ENCODE measurements around the gene APOL3. TPM values are rescaled to one million over a fixed set of nuclear protein-coding genes. Genes with fewer than 3 reads are reported as not detected.
"Not testable (repeated sequence)": the region's sequence is repeated elsewhere in the genome, so short reads cannot be mapped to it uniquely, and the experiment has no call there.

APOL3 gene
- total RNA-seq, 2 experiments from 2014 or later: 139 to 150 TPM

DNA sequence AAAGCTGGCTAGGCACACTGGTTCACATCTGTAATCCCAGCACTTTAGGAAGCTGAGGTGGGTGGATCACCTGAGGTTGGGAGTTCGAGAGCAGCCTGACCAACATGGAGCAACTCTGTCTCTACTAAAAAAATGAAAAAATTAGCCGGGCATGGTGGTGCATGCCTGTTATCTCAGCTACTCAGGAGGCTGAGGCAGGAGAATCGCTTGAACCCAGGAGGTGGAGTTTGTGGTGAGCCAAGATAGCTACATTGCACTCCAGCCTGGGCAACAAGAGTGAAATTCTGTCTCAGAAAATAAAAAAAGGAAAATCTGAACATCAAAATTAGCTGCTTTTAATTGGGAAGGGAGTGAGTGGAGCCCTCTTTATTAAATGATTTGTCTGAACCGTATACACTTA lies 7.7 kb downstream of the APOL3 start:
- H3K36me3 Mint-ChIP-seq (ENCODE audit: low read depth): peaks cover 84% of the 10 kb centered on the region
- POLR2A ChIA-PET, H3K9me3 Mint-ChIP-seq, DNase-seq, H3K27me3 Mint-ChIP-seq, H3K27ac Mint-ChIP-seq, H3K4me3 Mint-ChIP-seq: not testable (repeated sequence)
- H3K4me1 Mint-ChIP-seq: peaks cover 62% of the 10 kb centered on the region
- CTCF ChIA-PET: interaction anchor here (0.9 to 1.5 kb wide), 2 partner anchors 11 to 87 kb away, joined by 3 to 4 read pairs; no protein-coding TSS in a partner anchor

DNA sequence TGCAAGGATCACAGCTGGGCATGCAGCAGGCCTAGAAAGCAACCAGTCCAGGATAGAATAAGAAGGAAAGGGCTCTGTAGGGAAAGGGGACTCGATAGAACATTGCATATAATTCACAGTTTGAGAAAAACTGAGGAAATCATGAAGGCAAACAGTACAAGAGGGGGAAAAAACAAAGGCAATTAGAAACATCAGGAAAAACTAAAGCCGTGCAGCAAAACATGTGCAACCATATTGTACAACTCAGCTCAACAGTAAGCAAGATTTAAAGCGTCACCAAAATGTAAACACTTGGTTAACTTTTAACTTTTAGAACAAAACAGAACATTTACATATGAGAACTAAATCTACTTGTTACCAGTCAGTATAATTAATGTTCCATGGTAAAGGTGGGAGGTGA lies 8.5 kb downstream of the APOL3 start:
- DNase-seq: no peak
- H3K4me3 Mint-ChIP-seq: no peak overlapping the region
- peaks cover 82% of the 10 kb centered on the region for H3K36me3 Mint-ChIP-seq (ENCODE audit: low read depth)
- H3K27ac Mint-ChIP-seq: no peak overlapping the region
- ChIA-PET CTCF (interaction anchor here (0.6 to 1.5 kb wide), 4 partner anchors 8 to 229 kb away, joined by 3 to 4 read pairs (median 4); partner anchors contain the start of gene APOL3), POLR2A (no interaction called here)
- peaks cover 8% of the 10 kb centered on the region for H3K9me3 Mint-ChIP-seq
- peaks cover 55% of the 10 kb centered on the region for H3K4me1 Mint-ChIP-seq
- H3K27me3 Mint-ChIP-seq: no peaks in the 10 kb centered on the region

DNA sequence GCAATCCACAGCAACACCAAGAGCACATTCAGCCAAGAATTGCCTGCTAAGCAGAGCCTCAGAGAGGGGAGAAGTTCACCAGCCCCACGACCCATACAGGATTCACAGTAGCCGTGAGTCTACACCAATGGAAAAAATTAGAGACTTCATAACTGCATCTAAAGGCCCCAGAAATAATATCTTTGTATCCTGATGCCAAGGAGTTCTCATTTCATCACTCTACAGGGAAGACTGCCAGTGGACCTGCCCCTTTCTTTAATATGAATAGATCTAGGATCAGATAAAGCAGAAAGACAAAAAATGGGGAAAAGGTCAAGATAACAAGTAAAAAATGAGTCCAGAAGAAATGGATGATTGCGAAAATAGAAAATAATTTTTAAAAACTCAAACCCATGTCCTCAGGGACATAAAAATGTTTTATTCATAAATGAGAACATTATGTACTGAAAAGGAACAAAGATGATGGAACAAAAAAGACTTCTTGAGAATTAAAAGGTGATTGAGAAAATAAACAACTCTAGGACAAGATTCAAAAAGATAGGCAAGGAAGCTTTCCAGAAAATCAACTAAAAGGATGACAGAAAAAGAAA lies 9.5 kb downstream of the APOL3 start:
- CTCF ChIA-PET: interaction anchor here (0.6 to 1.2 kb wide), 5 partner anchors 9 to 648 kb away, joined by 3 to 4 read pairs (median 3); partner anchors contain the start of gene APOL3
- peaks cover 75% of the 10 kb centered on the region for H3K36me3 Mint-ChIP-seq (ENCODE audit: low read depth)
- peaks cover 8% of the 10 kb centered on the region for H3K9me3 Mint-ChIP-seq
- no peak for DNase-seq
- peak overlapping the region; percentile 39 for H3K27ac Mint-ChIP-seq
- H3K4me3 Mint-ChIP-seq: no peak overlapping the region
- POLR2A ChIA-PET: no interaction called here
- H3K4me1 Mint-ChIP-seq: peaks cover 45% of the 10 kb centered on the region
- H3K27me3 Mint-ChIP-seq: no peaks in the 10 kb centered on the region

DNA sequence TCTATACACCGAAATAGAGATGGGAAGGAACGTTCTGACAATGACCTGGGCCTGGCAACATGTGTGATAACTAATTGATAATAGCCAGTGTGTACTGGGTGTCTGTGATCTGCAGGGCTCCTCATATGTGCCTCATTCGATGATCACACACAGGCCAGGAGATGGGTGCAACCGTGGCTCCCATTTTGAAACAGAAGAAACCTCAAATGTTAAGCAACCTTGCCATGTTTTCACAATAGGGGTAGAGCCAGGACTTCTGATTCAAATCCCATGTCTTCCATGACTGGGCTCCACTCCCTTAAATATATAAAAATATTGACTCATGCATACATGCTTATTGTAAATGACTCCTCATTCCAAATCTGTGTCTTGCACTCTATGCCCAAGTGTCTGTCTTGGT lies 11.1 kb downstream of the APOL3 start:
- Mint-ChIP-seq H3K27me3 (no peaks in the 10 kb centered on the region), H3K9me3 (peaks cover 8% of the 10 kb centered on the region), H3K36me3 (ENCODE audit: low read depth) (peaks cover 71% of the 10 kb centered on the region), H3K4me3 (no peak overlapping the region), H3K4me1 (peaks cover 38% of the 10 kb centered on the region), H3K27ac (no peak overlapping the region)
- no peak for DNase-seq
- ChIA-PET CTCF (no interaction called here), POLR2A (no interaction called here)

DNA sequence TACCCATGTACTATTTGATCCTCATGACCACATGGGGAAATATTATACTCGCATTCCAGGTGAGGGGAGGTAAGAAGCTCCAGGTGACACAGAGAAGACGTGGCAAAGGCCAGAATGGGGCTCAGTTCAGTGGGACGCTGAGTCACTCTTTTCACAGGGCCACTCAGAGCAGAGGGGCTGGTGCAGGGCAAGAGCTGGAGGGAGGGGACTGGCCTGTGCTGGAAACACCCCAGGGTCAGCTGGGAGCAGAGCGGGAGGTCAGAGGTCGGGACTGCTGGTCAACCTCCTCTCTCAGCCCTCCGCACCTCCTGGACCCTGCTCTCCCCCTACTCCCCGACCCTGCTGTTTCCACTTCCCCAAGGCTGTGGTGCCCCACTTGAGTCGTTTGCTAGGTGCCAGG lies 12.1 kb downstream of the APOL3 start:
- peaks cover 29% of the 10 kb centered on the region for H3K4me1 Mint-ChIP-seq

DNA sequence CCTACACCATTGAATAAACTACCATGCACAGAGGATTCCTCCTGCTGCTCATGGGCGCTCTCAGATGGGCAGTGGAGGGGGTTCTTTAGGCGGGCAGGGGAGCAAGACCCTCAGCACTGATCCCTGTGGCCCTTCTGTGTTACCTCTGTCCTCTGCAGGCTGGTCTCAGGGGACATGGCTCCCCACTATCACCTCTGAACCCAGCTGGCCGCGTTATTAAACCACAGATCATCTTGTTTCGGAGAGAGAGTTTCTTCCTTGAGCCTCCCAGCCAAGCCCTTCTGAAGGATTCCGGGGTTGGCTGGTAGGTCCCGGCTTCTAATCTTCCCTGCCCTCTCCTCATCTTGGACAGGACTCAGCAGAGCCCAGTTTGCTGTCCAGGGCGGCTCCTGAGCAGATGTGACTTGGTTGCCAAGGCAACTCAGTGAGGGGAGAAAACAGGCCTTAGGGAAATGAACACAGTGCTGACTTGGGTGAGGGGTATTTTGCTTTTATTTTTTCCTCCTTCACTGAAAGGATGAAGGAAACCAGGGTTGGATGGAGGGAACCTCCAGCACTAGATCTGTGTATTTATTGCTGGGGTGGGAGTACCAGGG lies 13.3 kb downstream of the APOL3 start:
- Mint-ChIP-seq H3K36me3 (ENCODE audit: low read depth) (peaks cover 63% of the 10 kb centered on the region), H3K4me3 (no peak overlapping the region), H3K9me3 (peaks cover 6% of the 10 kb centered on the region), H3K27ac (no peak overlapping the region), H3K4me1 (peaks cover 26% of the 10 kb centered on the region), H3K27me3 (no peaks in the 10 kb centered on the region)
- DNase-seq: no peak
- ChIA-PET CTCF (no interaction called here), POLR2A (no interaction called here)

More for the DNA sequence above, 12.1 kb downstream of the APOL3 start:
- ChIA-PET CTCF (no interaction called here), POLR2A (no interaction called here)
- Mint-ChIP-seq H3K27me3 (no peaks in the 10 kb centered on the region), H3K36me3 (ENCODE audit: low read depth) (peaks cover 66% of the 10 kb centered on the region), H3K27ac (no peak overlapping the region), H3K4me3 (no peak overlapping the region), H3K9me3 (peaks cover 8% of the 10 kb centered on the region)
- no peak for DNase-seq

DNA sequence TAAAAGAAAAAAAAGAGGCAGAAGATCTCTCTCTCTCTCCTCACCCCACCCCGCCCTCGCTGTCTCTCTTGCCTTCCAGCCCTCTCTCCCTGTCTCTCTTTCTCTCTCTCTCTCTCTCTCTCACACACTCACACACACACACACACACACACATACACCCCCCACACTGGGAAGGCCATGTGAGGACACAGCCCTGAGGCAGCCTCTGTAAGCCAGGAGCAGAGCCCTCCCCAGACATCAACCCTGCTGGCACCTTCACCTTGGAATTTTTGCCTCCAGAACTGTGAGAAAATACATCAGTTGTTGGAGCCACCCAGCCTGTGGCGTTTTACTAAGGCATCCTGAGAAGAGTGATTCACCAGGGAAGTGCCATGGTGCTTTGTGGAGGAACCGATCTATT lies 14.7 kb downstream of the APOL3 start:
- Mint-ChIP-seq H3K9me3 (no peaks in the 10 kb centered on the region), H3K36me3 (ENCODE audit: low read depth) (peaks cover 61% of the 10 kb centered on the region), H3K4me3 (no peak overlapping the region), H3K4me1 (peaks cover 15% of the 10 kb centered on the region), H3K27me3 (no peaks in the 10 kb centered on the region), H3K27ac (no peak overlapping the region)
- DNase-seq: no peak
- POLR2A ChIA-PET: no interaction called here
- CTCF ChIA-PET: interaction anchor here (1.3 kb wide), 2 partner anchors 22 to 34 kb away, joined by 4 to 6 read pairs; no protein-coding TSS in a partner anchor

DNA sequence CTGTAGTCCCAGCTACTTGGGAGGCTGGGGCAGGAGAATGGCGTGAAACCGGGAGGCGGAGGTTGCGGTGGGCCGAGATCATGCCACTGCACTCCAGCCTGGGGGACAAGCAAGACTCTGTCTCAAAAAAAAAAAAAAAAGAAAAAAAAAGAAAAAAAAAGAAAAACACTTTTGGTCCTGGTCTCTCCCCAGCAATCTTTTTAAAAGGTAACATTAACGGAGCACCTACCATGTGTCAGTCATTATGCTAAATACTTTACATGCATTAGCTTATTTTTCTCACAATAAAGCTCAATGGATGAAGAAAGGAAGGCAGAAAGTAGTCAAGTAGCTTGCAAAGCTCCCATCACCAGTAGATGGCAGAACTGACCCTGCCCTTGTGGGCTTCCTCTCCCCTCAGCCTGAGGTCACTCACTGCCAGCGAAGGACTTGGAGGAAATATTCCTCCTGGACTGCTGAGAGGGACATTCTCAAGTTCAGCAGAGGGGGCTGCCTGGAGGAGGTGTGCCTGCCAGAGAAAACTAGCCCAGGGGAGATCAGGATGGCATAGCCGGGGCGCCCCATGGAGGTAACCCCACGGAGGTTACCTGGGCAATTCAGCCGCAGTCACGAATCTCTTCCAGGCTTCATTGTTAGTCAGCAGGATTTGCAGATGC lies 15.5 kb downstream of the APOL3 start:
- peak; percentile 46 for DNase-seq
- no peak overlapping the region for H3K4me3 Mint-ChIP-seq
- H3K27ac Mint-ChIP-seq: no peak overlapping the region
- H3K4me1 Mint-ChIP-seq: peaks cover 12% of the 10 kb centered on the region
- H3K9me3 Mint-ChIP-seq: no peaks in the 10 kb centered on the region
- ChIA-PET CTCF (interaction anchor here (0.6 to 1.3 kb wide), 5 partner anchors 21 to 532 kb away, joined by 3 to 6 read pairs (median 4); no protein-coding TSS in a partner anchor), POLR2A (no interaction called here)
- H3K27me3 Mint-ChIP-seq: no peaks in the 10 kb centered on the region
- peaks cover 62% of the 10 kb centered on the region for H3K36me3 Mint-ChIP-seq (ENCODE audit: low read depth)

DNA sequence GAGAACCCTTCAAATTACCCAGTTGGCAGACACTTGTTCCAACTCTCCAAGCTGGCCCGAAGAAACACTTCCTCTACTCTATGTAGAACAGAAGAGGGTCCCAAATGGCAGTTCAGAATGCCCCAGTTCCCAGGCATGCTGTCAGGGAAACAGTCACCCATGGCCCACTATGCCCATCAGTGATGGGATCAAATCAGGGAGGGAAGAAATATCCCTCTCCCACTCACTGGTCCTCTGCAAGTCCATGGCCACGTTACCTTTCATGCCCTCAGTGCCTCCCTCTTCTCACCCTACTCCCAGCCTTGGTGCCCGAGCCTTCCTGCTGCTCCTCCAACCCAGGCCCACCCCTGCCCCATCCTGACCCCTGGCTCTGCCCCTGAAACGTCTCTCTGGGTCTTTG lies 16.6 kb downstream of the APOL3 start:
- DNase-seq: no peak
- Mint-ChIP-seq H3K27ac (no peak overlapping the region), H3K9me3 (no peaks in the 10 kb centered on the region), H3K27me3 (no peaks in the 10 kb centered on the region), H3K4me3 (no peak overlapping the region), H3K36me3 (ENCODE audit: low read depth) (peaks cover 61% of the 10 kb centered on the region), H3K4me1 (peaks cover 9% of the 10 kb centered on the region)
- POLR2A ChIA-PET: interaction anchor here (0.6 kb wide), 1 partner anchor 1156 kb away, joined by 5 read pairs; no protein-coding TSS in a partner anchor
- CTCF ChIA-PET: no interaction called here

DNA sequence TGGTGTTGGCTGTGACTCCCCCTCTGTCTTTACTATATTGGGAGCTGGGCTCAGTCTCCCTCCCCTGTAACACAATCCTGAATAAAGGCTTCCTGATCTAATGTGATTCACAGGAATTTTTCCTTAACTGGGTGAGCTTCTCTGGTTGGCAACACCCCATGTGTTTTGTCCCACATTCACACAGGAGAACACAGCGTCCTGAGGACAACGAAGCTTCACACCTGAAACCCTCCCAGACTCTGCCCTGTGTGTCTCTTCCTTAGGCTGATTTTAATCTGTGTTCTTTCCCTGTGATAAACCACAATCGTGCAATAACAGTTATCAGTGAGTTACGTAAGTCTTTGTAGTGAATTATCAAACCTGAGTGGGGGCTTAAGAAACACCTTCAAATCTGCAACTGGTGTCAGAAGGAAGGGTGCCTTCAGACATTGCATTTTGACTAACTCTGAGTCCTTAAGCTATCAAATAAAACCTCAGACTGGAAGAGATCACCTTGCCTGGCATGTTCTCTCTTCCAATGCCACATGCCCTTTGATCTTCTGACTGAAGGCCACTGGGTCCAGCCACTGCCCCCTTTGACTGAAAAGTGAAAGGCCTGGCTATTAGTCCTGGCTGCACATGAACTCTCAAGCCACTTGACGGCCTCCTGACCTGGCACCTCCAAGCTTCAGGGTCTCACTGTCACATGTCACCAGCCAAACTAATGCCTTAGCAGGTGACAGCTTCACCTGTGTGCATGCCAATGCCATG lies 17.3 kb downstream of the APOL3 start:
- H3K36me3 Mint-ChIP-seq (ENCODE audit: low read depth): peaks cover 59% of the 10 kb centered on the region
- no peaks in the 10 kb centered on the region for H3K9me3 Mint-ChIP-seq
- CTCF ChIA-PET: interaction anchor here (2.7 kb wide), 1 partner anchor 19 kb away, joined by 7 read pairs; no protein-coding TSS in a partner anchor
- peak overlapping the region; percentile 19 for H3K27ac Mint-ChIP-seq
- POLR2A ChIA-PET: interaction anchor here (0.6 kb wide), 1 partner anchor 1157 kb away, joined by 5 read pairs; no protein-coding TSS in a partner anchor
- DNase-seq: no peak
- H3K4me1 Mint-ChIP-seq: peaks cover 9% of the 10 kb centered on the region
- H3K27me3 Mint-ChIP-seq: no peaks in the 10 kb centered on the region
- H3K4me3 Mint-ChIP-seq: no peak overlapping the region

DNA sequence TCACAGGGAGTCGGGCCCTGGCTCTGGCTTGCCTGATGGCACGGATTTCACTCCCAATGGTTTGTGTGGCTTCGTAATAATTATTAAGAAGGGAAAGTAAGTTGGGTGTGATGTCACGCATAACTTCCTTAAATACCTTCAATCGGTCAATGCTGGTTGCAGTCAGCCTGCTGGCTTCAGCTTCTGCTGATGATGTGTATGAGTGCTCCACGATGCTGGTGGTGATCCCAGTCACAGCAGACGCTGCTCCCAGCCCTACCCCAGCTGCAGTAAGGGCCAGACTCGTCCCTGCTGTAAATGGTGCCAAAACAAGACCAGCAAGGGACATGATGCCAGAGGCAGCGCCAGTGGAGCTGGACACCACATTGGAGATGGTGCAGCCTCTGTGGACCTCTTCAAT lies 19.1 kb downstream of the APOL3 start:
- H3K27me3 Mint-ChIP-seq: no peaks in the 10 kb centered on the region
- H3K27ac Mint-ChIP-seq: no peak overlapping the region
- peaks cover 9% of the 10 kb centered on the region for H3K4me1 Mint-ChIP-seq
- DNase-seq: no peak
- CTCF ChIA-PET: interaction anchor here (1.0 to 2.7 kb wide), 4 partner anchors 11 to 39 kb away, joined by 3 to 7 read pairs (median 4); no protein-coding TSS in a partner anchor
- POLR2A ChIA-PET: no interaction called here
- no peaks in the 10 kb centered on the region for H3K9me3 Mint-ChIP-seq
- no peak overlapping the region for H3K4me3 Mint-ChIP-seq
- peaks cover 51% of the 10 kb centered on the region for H3K36me3 Mint-ChIP-seq (ENCODE audit: low read depth)

DNA sequence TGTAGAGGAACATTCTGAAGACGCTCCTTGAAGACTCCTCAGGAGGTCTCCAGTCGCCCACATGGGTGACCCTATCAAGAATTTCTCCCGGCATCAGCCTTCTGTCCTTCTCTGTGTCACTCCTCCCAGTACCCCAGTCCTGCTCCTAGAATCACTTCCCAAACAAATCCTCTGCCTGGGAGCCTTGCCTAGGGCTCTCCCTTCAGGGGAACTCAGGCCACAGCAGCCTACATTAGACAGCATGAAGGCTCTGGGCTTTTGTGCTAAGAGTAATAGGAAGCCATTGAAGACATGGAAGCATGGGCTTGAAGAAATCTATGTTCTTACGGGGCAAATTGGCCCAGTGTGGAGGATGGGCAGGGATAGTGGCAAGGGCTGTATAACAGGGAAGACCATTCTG lies 21.8 kb downstream of the APOL3 start:
- H3K4me1 Mint-ChIP-seq, H3K27ac Mint-ChIP-seq, POLR2A ChIA-PET, H3K27me3 Mint-ChIP-seq, H3K4me3 Mint-ChIP-seq, CTCF ChIA-PET, H3K9me3 Mint-ChIP-seq, DNase-seq: not testable (repeated sequence)
- peaks cover 34% of the 10 kb centered on the region for H3K36me3 Mint-ChIP-seq (ENCODE audit: low read depth)

Measured in activated CD4-positive, alpha-beta T cell treated with anti-CD3 and anti-CD28 coated beads, Interleukin-2, amount 10 ng/mL, durations not matched to agents 7 days and 5 days (primary cell).